Islet of Langerhans (tissue), 1 donor: ENCODE results near the gene KCNQ5.

Source experiments
- FAIRE-seq: peaks from one replicate; lab custom pipeline; 2011; peaks lifted over from hg19 to GRCh38; lab: Jason Lieb, UNC

The KCNQ5 gene

DNA sequence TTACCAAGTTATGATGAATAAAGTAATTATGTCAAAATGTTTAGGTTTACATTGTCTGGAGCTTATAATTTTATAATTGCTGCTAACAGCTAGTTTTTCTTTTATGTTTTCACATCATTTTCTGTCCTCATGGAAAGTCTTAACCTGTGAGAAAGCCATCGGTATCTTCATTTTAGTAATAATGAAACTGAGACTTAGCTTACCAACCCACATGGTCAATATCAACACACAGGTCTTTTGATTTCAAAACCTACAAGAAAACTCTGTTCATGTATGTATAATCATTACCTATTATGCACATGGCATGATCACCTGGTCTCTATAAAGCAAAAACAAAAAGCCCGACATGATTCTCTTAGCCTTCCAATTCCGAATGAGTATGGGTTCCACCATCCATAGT is 61.9 kb downstream of the KCNQ5 start:
- no peak for FAIRE-seq

DNA sequence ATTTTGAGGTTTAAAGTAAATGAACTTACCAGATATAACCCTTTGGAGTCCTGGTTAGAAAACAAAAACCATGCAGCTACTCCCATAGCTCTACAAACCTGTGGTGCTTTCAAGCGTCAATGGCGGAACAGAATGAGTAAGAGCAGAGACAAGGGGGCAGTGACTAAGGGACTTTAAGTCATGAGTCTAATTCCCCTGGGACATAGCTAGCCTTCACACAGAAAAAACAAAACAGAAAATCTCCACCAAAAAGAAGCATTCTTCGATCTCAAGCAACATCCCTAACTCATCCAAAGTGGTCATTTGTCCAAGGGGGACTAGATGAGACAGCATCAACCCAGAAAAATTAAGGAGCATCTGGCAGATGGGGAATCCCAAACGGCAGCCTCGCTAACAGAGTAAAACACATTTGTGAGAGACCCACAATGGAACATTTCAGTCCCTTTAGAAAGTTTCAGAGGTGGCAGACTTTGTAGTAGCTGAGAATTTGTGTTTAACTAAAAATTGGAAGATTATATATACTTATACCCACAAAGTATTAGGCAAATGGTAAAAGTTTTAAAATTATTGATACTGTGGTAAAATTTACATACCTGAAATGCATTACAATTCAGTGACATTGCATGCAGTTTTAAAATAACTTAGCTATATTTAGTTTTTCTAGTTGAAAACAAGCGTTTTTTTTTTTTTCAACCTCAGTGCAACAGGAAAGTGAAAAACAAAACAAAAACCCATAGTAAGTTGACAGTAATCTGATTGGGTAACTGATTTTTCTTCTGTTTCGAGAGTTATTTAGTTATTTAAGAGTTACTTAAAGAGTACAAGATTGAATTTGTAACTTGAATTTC is 67.5 kb downstream of the KCNQ5 start:
- FAIRE-seq: no peak

DNA sequence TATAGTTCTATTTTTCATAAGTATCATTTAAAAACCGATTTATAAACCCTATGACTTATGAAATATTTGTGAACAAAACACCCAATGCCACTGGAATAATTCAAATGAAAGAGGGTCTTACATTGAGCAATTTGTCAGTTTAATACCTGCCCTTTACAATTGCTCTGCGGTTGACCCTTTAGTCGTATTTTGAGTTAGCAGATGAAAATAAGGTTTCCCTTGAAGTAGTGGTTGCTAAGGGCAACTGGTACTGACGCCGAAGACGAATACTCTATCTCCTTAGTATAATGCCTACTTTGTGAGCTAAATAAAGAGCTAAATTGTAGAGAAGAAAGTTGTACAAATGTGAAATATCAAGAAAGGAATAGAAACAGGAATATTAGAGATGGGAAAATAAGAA is 69.4 kb downstream of the KCNQ5 start:
- no peak for FAIRE-seq

DNA sequence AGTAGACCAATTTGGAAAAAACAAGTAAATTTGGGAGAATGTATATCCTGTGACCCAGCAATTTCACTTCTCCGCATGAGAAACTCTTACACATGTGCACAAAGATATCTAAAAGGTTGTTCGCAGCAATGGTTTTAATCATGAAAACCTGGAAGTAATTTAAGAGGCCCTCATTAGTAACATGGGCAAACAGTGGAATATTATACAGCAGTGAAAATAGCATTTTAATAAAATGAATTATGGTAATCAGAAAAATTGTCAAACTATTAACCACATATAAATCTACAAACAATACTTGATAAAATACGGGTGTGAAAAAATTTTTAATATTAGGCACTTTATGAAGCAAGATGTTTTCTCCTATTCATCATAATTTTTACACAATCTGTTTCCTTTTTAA is 74.2 kb downstream of the KCNQ5 start:
- FAIRE-seq: no peak

DNA sequence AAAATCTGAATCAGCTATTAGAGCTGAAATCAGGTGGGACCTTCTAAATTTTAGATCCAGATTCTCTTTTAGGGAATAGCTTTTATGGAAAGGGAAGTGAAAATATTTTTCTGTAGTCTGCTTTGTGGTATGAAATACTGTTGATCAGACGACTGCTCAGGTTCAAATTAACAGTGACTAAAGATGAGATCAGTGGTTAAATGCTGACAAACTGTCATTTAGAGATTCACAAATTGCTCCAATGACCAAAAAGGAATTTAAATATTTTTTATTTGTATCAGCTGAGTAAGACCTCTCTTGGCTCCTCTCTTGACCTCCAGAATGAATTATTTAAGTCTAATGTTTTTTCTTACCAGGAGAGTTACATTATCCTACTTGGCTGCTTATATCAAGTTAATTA is 77.3 kb downstream of the KCNQ5 start:
- FAIRE-seq: no peak

DNA sequence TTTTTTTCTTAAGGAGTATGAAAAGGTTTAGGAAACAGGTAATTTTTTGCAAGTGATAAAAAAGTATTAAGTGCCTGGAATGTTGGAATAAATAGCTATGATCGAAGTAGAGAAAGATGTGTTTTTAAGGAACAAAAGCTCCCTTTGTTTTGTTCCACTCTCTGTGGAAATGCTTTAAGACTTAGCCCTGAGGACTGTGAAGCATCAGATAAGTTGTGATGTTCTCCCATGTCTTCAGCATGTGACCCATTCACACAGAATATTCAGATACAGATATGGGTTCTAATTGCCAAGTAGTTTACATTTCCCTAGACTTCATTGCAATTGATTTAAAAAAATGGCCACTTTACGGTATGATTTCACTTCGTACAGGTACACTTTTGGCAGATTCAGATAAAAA is 80.6 kb downstream of the KCNQ5 start:
- no peak for FAIRE-seq

DNA sequence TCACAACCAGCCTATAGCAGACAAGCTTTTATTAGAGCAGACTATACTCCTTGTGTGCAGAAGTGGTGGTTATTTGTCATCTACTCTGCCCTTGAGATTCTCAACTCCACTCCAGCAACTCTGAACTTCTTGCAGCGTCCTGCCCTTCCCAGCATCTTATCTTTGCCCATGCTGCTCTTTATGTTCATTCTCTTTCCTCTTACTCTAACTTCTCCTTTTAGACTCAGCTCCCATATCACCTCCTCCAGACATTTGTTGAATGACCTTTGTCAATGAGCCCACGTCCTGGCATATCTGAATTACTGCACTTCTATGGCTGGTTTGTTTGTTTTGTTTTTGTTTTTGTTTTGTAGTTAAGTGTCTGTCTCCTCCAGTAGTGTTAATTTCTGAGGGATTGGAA is 81.2 kb downstream of the KCNQ5 start:
- no peak for FAIRE-seq

DNA sequence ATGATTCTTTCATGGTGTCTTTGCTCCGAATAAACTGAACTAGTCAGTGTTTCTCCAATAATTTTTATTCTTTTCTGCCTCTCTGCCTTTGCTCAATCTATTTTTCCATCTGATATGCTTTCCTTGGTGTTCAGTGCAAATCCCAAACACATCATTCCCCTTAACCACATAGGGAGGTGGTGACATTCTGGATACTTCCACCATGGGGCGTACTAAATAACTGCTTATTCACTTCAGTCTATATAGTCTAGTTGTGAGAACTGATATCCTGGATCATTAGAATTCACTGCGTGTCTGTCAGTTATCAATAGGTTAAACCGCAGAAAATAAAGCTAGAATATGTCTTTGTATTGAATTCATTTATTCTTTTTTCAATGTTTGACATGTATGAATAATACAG is 83.1 kb downstream of the KCNQ5 start:
- FAIRE-seq: no peak

DNA sequence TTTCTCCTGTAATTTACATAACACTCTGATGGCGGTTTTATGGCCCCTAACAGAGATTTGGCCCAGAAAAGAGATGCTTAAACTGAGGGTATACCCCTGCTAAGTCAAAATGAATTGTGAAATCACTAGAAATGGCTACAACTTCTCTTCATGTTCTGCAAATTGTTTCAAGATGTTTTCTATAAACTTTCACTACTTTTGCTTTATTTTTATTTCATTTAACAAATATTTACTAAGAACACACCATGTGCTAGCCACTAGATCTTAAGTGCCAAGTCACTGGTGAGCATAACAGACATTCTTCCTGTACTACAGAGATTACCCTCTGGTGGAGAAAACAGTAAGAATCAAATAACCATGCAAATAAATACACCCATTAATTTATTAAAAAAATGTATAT is 87.6 kb downstream of the KCNQ5 start:
- FAIRE-seq: no peak

DNA sequence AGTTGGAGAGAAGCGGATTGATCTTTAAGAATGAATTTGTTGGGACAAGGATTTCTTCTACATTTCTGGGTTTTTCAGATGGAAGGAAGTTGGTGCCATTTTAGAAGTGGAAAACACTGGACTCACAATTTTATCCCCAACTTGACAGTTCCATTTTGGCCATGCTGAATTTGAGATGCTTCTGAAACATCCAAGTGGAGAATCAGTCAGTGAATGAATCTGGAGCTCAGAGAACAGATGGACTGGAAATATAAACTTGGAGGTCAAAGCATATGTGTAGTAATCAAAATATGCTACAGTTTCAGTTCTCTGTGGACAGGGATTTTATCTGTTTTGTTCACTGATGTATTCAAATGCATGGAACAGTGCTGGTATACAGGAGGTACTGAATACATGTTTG is 89.9 kb downstream of the KCNQ5 start:
- no peak for FAIRE-seq

DNA sequence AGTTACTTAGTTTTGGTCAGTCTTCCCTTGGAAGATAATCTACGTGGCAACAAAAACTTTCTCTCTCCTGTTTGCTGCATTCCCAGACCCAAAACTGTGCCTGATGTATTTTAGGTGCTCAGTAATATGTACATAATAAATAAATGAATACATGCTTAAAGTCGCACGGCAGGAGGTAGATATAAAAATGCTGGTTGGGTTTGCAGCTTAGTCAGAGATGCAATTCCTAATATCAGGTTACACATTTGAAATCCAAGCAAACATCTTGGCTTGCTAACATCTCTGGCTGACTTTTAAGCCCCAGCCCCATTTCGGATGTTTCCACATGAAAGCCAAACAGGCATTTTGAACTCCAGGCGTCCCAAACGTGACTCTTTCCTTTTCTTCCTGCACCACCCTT is 91.0 kb downstream of the KCNQ5 start:
- FAIRE-seq: no peak

DNA sequence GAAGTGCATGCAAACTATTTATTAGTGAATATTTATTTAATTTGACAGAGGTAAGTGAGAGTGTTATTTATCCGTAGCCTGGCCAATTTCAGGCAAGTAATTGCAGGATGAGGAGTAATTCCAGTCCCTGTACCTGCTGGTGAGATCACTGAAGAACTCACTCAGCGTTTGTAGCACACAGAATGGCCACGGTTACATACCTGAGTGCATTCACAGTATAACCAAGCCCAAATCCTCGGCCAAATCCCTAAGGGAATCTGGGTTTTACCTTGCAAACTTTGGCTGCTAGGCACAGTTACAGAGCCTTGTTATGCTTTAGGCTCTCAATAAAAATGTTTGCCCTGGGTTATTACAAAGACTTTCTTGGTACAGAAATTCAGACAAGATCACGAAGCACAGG is 93.3 kb downstream of the KCNQ5 start:
- no peak for FAIRE-seq

DNA sequence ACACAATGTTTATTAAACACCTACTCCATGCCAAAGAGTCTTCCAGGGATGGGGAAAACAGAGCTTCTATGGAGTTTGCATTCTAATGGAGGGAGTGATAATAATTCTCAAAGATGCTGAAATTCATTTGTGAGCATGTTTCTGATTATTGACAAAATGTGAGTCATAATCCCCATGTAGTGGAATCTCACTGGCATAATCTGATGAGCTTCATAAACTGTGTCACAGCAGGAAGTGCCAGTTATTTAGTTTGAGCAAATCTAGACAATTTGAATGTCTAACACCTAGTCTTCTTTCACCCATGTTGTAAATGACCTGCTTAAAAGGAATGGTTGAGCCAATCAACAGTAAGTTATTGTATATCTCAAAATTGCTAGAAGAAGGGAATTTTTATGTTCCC is 95.1 kb downstream of the KCNQ5 start:
- FAIRE-seq: no peak

DNA sequence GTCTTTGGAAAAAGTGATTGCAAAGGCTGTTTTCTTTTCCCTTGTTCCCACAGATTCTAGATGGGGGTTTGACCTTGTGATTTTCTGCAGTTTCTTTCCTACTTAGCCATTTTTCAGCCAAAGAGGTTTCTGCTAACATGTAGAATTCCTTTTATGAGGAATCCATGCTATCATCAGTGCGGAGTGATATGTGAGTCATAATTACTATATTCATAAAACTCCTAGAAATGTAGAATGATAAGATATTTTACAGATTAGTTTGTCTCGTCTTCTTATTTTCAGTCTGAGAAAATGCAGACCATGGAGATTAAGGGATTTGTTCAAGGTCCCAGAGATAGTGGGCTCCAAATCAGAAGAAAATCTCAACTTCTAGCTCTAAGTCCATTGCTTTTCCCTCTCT is 98.6 kb downstream of the KCNQ5 start:
- no peak for FAIRE-seq

DNA sequence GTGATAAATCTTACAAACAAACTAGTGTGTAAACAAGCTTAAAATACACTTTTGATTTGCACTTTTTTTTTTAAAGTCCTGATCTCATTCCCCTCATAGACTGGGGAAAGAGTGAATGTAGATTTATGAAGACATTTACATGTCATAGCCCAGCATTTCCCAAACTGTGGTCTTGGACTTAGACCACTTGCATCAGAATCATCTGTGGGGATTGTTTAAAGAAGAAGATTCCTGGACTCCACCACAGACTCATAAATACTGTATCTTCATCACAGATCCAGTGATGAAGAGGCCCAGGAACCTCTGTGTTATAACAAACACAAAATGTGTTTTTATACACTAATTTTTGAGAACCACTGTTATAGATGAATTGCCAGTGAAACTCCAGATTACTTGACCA is 99.5 kb downstream of the KCNQ5 start:
- no peak for FAIRE-seq

DNA sequence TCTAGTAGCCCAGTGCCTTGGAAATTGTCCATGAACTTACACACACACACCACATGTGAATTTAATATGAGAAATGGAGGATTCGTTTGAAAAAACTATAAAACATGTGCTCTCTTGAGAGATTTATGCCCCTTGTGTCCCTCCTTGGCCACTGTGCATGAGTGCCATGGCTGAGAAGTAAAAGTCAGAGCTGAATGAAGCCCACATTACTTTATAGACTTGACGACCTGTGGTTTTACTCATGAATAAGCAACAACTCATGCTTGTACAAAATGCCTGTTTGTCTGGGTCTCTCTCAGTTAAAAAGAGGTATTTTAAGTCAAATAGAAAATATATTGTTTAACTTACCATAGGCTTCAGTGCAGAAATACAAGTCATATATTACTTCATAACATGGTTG is 102.7 kb downstream of the KCNQ5 start:
- no peak for FAIRE-seq

DNA sequence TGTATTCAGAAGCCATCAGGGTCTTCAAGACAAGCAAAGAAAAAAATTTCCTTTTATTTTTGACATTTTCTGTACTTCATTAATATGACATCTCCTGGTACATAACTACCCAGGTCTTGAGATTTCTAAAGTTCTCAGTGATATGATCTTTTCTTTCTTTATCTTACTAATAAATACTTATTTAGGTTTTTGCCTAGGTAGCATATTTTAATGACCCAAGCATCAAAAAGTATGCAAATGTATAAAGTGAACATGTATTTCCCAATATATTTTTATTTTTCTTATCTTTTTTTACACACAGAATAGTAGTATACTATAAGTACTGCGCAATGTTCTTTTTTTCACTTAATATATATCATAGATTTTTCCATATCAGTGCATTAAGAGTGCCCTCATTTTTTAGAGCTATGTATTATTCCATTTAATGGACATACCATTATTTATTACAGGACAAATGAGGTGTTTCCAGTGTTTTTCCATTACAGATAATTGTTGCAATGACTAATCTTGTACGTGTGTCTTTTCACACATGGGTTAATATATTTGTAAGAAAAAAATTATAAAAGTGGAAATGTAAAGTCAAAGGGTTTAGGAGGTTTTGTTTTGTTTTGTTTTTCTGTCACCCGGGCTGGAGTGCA is 107.0 kb downstream of the KCNQ5 start:
- no peak for FAIRE-seq

DNA sequence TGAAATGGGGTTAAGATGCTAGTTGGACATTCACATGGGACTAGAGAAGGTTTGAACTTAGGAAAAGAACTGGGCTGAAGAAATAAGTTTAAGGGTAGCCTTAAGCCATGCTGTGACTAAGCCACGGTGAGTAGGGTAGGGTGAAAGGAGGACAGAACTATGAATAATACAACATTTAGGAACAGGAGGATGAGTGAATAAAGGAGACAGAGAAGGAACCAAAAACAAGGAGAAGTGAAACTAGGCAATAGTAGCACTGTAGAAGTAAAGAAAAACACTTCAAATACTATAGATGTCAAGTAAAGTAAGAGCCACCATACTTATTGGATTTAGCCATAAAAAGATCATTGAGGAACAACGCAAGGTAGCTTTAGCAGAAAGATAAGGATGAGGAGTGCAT is 111.2 kb downstream of the KCNQ5 start:
- FAIRE-seq: no peak

DNA sequence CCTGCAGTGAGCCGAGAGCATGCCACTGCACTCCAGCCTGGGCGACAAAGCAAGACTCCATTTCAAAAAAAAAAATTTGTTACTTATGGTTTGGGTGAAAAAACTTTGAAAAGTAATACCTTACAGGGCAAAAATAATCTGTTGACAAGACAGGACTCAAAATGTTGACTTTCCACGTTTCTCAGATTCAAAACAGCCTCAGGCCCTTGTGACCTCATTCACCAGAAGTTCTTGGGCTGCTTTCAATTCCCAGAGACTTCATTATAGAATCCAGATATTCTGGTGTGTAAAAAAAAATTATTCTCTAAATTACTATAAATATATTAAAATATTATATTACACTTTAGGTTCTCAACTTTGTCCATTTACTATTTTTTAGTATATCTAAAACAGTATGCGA is 116.2 kb downstream of the KCNQ5 start:
- no peak for FAIRE-seq

DNA sequence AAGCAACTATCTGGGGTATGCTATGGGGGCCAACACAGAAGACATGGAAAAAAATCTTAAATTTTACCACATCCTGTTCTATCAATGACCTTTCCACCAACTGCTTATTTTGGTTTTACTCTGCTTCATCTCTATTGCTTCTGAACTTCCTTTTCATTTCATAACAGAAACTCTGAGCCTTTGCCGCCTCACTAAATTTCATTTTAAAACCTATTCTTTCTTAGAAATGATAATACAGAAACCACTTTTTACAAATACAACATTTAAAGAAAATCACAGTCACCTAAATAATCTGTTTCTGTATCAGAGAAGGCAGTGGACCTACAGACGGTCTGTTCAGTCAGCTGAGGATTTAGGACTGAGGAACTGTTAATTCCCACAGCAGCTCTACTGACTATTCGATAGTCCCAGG is 117.5 kb downstream of the KCNQ5 start:
- no peak for FAIRE-seq

DNA sequence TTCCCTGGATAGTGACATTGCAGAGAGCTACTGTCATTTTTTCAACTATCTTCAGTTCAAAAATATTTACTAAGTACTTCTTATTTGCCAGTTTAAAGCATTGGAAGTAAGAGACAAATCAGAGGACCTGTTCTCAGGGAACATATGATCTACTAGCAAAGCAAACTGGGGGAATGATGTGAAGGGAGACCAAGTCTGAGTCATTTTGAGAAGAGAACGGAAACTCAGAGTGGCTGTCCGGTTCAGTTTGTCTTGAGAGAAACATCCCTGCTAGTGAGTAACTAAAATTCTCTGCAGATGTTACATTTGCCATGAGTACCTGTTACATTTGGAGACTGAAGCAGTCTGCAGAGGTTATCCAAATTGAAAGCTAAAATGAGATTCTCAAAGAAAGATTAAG is 118.3 kb downstream of the KCNQ5 start:
- FAIRE-seq: no peak

DNA sequence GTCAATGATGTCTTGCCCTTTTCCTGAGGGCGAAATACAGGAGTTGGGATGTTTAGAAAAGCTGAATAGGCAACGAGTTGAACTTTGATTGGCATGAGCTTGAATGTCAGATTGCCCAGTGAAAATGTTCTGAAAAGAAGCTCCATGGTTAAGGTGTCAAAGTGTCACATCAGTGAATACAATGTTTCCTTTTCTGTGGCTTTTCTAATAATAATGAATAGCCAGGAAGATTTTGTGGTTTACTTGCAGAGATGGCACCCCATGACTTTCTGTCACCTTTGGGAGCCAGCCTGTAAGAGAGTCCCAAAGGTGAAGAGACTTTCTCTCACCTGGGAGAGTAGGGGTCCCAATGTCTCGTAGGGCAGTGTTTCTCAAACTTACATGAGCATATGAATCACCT is 119.2 kb downstream of the KCNQ5 start:
- no peak for FAIRE-seq

DNA sequence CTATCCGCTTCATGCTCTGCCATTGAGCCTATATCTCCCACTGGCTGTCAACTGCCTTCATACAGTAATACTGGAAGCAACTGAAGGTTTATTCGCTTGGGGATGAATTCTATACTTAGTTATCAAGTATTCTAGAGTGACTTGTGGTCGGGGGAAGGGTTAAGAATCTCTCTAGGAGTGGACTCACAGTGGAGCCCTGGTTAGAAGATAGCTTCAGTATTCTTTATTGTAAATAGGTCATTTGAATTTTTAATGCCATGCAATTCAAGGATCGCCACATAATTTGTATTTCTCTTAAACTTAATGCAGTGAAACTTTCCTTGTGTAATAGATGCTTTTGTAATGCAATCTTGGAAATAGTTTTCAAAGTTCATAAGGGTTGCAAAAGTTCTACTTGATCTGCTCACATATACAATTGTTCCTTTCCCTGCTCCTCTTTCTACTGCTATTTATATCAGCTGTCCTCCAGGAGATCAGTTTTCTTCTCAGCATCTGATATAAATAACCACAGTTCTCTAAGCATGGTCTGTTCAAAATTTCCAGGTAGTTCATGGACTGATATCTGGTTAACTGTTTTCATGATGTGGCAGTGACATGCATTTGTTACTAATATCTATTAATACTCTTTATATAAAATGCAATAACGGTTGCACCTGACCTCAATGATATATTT is 120.3 kb downstream of the KCNQ5 start:
- FAIRE-seq: no peak

DNA sequence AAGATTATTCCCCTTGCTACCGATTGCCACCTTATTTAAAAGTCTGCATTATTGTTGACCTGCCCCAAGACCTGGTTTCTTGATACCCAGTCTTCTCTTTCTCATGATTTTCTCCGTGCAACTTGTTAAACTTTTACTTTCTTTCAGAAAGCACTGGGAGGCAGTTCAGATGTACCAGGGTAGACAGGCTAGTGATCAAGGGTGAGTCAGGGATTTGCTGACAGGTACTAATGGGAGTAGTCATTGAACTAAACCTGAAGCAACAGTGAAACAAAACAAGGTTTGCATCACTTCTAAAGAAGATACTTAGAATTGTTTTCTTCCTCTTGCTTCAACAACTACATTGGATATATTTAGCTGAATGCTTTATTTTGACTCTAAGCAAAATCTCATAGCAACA is 124.4 kb downstream of the KCNQ5 start:
- FAIRE-seq: no peak
